NCI-H446 treated with DMSO at 0.1 percent for 48 hours (cell line): ENCODE results near the gene RRM2.
"Not testable (repeated sequence)": the region's sequence is repeated elsewhere in the genome, so short reads cannot be mapped to it uniquely, and the experiment has no call there.

Experiments
- DNase-seq: peaks from one replicate; lab custom pipeline; 2025; lab: John Stamatoyannopoulos, UW

RRM2 gene

DNA sequence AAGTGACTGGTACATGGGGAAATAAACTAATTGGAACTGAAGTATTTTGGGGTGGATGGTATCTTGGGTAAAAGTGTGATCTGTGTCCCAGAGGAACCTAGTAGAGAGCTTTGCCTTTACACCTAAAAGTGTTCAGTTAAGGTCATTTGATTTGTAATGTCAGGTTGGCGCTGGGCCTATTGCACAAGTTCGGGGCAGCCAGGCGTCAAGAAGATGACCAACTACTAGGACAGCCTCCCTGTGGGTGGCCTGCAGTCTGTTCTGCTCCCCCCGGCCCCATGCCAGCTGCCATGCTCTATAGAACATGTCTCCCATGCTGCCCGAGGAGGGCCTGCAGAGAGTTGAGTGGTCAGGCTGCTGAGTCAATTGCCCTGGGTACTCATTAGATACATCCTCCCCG lies 10.1 kb downstream of the RRM2 start:
- no peak for DNase-seq

DNA sequence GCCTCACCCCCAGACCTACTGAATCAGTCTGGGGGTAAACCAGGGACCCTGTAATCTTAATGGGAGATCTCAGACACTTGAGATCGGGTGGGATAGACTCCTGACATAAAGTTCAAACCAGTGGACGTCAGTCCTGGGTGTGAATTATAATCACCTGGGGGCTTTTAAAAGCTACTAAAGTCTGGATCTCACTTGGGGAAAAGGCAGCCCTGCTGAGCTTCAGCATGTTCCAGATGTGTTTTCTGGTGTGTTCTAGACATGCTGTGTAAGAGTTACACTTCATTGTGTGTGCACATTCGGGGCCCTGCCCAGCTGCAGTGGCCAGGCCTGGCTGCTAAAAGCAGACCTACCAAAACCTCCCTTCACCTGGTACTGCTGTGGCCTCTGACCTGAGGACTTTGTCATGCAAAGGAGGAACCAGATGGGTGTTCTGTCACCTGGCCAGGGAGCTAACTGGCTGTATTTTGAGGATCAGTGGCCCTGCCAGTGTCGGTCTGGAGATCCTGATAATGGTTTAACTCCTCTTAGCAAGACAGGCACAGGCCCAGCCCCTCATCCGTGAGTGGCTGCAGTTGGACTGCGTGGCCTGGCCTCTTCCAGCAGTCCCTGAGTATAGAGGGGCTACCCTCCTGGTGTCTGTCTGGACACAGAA lies 10.6 kb downstream of the RRM2 start:
- no peak for DNase-seq

DNA sequence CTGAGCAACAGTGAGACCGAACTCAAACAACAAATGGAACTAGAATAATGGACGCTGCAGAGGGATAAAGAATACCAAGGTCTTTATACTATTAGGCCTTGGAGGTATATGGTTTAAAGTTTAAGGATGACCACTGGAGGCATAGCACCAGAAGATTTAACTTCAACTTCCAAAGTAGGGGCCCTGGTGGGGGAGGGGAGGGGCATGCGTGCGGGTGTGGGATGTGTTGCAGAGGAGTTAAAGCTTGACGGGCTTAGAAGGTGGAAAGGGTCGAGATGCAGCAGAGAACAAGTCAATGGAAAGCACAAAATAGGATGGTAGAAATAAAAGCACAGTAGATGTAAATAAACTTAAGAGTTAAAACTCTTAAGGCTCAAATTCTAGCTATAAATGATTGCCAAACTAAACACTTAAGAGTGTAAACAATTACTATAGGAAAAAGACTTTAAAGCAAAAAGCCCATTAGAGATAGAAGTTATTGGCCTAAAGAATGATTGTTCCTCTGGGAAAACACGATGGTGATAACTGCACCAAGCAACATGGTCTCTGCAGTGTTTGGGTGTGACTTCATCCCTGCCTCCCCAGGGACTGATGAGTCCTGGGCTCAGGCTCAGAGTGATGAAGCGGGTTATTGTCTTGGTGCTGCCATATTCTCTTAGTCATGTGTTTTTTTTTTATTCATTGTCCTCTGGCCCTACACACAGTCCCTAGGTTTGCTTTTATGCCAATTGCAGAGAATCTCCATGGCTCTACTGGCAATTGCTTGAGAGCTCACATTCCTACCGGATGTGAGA lies 13.0 kb downstream of the RRM2 start:
- DNase-seq = no peak

DNA sequence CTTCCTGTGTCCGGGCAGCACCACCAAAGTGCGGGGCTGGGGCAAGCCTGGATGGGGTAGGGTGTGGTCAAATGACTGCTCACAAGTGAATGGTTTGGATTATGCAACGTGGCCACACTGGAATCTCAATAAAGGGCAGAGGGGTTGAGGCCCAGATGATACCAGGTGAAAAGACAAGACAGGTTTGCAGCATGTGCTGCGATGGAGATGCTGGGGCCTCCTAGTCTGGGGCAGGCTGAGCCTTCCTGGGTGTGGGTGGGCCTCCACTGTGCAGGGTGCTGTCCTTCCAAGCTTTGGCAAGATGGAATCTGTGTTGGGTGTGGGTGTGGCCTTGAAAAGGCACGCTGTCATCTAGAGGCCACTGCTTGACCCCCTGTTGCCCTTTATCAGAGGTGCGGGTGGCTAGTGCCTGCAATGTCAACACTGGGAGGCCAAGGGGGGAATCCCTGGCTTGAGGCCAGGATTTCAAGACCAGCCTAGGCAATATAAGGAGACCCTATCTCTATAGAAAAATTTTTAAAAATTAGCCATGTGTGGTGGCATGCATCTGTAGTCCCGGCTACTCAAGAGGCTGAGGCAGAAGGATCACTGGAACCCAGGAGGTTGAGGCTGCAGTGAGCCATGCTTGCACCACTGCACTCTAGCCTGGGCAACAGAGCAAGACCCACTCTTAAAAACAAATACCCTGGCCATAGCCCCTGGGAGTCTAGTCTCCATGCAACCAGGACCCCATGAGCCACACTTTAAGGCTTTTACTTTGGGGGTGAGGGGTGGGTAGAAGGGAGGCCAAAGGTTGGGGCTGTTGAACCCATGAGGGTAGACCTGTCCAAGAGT lies 13.8 kb downstream of the RRM2 start:
- DNase-seq = no peak

DNA sequence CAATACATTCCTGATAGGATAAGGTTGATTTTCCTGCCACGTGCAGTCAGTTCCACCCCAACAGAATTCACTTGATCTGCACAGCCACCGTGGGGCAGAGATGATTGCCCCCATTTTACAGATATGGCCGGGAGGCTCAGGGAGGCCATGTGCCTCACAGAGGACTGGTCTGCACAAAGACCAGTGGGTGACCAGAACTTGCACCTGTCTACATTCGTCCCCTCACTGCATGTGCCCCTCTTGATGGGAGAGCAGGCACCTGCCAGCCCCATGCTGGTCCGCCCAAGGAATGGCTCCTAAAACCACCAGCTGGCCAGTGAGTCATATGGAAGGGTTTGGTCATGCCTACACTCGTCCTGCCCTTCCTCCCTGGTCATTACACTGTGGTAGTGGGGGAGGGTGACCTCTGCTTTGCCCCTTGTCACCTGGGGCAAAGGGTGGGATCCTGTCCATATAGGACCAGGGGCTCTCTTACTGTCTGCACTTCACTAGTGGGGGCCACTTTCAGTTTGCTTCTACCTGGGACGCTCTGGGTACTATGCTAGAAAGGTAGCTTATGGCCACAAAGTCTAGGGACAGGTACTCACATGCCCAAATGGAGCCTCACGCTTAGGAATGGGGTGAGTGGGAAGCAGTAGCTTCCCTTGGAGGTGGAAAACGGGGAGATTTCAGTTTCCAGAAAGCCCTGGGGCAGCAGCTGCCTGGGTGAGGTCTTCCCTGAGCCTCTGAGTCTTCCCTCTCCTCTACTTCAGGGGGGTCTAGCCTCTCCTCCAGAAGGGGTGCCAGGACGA lies 14.7 kb downstream of the RRM2 start:
- DNase-seq = no peak

DNA sequence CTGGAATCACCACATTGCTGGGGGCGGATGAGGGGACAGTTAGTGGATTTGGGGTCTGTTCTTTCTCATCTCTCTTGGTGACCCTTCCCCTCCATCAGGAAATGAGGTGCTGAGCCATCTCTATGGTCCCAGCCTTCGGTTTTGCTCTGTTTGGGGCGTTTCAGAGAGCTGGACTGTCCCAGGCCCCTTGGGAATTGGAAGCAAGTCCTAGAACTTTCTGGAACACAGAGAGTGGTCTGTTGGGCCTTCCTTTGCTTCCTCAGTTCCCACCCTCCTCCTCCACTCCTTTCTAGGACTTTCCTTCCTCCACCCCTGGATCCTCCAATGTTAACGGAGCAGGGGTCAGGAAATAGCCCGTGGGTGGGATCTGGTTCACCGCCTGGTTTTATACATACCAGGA lies 17.0 kb downstream of the RRM2 start:
- no peak for DNase-seq

DNA sequence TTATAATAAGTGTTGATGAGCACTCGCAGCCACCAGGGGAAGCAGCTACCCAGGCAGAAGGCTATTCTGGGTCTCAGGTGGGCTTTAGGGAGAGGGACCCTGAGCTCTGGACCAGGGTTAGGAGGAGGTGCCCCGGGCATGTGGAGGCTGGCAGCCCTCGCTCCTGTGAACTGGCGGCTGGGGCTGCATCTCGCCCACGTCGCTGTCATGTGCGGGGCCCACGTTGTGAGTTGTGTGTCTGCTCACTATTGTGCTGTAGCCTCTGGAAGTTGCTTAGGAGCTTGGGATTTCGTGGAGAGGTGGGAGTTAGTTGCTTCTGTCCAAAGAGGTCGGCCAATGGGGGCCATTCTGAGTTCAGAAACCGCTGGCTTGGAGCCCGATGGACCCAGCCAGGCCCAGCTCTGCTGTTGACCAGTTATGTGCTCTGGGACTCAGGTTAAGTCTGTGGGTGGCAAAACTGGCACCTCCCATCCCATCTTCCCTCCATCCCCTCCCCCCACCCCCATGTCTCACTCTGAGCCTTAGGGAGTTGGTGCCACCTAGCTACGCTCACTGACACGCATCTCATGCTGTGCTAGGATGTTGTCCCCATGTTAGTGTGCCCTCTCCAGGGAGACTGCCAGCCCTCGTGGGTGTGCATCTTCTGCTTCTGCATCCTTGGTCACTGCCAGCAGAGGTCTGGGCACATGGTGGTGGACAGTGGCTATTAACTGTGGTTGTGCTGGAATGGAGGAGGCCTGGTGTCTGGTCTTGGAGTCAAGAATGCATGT lies 18.5 kb downstream of the RRM2 start:
- DNase-seq = no peak

DNA sequence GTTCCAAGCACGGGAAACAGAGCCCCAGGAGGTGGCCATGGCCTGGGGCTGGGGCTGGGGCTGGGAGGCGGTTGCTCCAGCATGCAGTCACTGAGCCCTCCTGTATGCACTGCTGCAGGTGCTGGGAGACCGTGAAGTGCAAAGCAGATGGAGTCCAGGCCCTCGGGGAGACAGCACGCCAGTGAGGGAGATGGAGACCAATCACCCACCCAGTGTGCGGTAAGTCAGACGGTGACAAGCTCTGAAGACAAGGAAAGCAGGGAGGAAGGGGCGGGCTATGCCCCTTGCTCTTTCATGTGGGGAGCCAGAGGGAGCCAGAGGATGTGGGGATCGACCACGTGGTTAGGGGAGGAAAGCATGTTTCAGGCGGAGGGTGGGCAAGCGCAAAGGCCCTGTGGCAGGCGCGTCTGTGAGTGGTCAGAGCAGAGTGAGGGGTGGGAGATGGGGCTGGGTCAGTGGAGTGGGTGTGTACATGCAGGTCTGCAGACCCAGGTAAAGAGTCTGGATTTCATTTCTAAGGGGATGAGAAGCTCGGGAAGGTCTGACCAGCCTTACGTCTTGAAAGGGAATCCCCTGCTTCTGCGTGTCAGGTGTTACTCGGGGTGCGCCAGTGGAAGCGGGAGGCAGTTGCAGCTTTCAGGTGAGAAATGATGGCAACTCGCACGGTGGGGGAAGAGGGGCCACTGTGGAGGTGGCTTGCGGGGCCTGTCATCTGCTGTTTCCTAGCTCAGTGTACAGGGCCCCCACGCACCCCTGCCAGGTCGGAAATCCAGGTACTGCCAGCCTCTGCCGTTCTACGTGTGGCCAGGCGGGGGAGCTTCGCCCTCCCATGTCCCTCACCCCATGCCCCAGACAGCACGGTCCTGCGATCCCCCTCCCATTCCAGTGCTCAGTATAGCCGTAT lies 19.4 kb downstream of the RRM2 start:
- DNase-seq = no peak

DNA sequence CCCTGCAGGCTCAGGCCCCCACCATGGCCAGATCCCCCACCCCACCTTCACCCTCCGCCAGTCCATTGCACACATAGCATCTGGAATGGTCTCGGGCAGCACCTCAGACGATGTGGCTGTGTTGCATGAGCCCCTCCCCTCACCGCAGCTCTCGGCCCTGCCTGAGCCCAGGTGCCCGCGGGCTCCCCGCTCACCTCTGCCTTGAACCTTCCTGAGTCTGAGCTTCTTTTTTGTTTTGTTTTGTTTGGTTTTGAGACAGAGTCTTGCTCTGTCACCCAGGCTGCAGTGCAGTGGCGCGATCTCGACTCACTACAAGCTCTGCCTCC lies 20.1 kb downstream of the RRM2 start:
- DNase-seq = no peak

DNA sequence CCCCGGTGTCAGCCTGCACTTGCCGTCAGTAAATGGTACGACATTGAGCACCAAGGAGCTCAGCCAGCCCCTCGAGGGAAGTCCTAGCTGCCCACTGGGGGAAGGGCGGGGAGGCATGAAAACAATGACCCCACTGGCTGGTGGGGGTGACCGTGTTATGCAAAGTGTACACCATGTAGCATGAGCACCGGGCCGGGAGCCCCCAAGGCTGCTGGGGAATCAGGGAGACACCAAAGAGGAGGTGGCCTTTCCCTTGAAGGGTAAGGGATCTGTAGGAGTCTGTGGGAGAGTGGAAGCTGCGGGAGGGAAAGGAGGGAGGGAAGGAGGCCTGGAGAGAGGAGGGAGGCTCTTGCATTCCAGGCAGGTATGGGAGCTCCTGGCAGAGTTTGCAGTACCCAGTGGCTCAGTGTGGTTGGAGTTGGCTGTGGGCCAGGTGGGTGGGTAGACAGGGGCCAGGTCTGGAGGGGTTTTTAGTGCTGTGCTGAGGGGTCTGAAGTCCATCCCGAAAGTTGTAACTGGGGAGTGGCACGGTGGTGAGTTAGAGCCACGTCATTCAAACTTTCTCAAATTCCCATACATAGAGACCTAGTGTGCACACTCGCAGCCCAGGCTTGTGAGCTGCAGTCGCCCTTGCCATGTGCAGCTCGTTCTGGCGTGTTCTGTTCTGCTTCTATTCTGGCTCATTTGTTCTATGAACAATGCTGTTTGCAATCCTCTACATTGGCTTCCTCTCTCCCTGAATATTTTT lies 22.4 kb downstream of the RRM2 start:
- DNase-seq = no peak

DNA sequence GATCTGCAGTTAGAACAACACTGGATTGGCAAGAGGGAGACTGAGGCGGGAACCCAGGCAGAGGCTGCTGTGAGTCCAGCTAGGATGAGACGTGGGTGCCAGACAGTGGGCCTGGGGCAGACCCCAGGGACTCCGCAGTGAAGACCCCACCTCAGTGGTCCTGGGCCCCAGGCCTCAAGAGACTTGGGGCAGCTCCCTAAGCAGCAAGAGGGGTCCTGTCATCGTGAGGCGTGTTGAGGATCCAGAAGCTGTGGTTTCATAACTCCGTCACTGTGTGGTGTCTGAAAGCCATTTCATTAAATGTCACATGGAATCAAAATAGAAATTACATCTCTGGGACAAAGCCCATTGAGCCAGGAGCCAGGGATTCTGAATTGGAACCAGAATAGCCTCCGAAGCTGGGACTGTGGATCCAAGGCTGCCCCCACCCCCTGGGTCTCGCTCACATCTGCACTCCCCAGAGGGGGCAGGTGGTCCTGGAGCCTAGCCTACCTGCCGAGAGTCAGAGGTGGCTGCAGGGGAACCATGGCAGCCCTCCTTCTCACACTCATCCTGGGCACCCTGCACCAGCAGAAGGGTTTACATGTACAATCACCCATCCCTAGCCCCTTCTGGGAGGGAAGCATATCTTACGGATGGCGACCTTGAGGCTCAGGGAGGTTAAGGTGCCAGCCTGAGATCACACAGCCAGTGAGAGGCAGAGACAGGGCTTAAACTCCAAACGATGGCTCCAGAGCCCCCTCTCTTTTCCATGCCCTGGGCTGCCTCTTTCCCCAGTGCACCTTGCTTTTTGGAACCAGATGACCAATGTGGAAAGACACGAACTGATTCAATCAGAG lies 23.2 kb downstream of the RRM2 start:
- no peak for DNase-seq

DNA sequence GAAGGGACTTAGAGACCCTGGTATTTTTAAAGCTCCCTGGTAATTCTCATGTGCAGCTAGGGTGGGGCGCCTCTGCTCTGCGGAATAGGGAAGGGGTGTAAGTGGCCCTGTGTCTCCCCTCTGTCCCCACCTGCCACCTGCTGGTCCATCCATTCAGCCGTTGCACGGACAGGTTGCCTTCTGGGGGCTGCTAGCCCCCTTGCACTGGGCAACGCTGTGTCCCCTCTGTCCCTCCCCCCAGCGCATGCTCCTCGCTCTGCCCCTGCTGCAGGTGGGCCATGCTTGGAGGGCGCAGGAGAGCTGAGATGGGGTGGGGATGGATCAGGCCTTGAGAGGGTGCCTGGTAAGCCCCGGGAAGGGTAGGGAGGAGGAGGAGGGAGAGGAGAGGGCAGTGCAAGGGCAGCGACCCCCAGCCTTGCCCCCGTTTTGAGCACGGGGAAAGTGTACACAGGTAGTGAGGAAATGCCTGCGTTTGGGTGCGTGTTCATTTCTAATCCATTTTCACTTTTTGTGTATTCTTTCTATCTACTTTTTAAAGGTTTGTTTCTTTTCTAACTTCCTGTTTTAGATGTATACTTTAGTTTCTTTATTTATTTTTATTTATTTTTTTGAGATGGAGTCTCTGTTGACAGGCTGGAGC lies 23.9 kb downstream of the RRM2 start:
- DNase-seq = no peak

DNA sequence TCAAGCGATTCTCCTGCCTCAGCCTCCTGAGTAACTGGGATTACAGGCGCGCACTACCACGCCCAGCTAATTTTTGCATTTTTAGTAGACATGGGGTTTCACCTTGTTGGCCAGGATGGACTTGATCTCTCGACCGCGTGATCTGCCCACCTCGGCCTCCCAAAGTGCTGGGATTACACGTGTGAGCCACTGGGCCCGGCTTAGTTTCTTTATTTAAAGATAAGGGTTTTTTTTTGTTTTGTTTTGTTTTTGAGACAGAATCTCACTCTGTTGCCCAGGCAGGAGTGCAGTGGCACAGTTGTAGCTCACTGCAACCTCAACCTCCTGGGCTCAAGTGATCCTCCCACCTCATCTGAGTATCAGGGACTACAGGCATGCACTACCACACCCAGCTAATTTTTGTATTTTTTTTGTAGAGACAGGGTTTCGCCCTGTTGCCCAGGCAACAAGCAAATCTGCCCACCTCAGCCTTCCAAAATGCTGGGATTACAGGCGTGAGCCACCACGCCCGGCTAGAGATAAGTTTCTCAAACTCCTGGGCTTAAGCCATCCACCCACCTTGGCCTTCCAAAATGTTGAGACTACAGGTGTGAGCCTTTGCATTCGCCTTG lies 24.6 kb downstream of the RRM2 start:
- DNase-seq = not testable (repeated sequence)

DNA sequence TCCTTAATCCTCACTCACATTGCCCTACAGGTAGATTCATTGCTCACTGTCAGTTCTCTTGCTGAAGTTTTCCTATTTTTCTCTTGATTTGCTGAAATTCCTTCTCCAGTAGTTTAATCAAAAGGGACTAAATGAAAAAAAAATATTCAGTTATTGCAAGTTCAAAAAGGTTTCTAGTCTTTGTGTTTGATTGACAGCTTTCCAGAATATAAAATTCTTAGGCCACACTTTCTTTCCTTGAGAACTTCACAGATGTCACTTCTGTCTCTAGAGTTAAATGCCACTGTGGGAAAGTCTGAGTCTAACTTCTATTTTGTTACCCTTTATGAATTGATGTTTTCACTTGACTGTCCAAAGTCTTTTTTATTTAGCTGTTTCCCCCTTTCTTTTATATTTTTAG lies 25.7 kb downstream of the RRM2 start:
- no peak for DNase-seq

DNA sequence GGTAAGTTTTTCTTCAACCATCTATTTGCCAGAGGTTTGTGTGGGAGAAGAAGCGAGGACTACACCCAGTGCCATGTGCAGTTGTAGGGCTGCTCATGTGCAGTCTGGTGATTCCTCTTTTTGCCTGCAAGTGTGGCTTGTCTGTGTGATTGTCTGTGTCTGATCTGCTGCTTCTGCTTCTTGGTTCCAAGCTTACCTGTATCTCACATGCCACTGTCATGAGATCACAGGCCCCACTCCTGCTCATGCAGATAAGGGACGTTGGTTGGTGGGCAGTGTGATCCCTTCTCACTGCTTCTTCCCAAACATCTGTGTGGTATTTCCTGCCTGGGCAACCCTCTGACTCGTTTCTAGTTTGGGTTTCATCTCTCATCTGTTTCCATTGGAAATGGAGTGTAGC lies 27.1 kb downstream of the RRM2 start:
- DNase-seq = no peak

DNA sequence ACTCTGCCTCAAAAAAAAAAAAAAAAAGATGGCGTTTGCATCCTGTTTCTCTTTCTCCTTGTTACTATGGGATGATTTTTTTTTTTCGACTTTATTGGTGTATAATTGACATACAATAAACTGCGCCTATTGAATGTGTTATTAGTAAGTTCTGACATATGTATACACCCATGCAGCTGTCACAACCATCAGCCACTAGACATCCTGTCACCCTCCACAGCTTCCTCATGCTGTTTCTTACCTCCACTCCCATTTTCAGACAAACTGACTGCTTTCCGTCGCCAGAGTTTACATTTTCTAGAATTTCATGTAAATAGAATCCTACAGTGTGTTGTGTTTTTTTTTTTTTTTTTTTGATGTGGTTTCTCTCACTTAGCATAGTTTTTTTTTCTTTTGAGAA lies 27.9 kb downstream of the RRM2 start:
- no peak for DNase-seq

DNA sequence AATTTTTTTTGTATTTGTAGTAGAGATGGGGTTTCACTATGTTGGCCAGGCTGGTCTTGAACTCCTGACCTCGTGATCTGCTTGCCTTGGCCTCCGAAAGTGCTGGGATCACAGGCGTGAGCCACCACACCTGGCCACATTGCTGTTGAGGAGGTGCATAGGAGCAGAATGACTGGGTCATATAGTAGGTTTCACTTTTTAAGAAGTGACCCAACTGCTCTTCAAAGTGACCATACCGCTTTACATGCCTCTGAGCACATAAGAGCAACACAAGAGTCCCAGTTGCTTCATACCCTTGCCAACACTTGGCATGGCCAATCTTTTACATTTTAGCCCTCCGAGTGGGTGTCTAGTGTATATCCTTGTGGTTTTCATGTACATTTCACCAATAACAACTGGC lies 28.9 kb downstream of the RRM2 start:
- DNase-seq = no peak

DNA sequence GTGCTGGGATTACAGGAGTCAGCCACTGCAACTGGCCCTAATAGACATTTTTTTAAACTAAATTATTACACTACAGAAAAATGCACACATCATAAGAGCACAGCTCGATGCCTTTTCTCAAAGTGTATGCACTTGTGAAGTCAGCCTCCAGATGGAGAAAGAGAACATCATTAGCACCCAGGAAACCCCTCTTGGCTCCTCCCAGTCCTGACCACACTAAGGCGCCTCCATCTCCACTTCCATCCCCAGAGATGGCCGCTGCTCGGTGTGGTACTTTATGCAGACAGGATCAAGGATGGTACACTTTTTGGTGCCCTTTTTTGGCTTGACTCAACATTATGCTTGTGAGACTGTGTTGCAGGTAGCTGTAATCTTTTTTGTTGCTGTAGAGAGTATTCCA lies 34.8 kb downstream of the RRM2 start:
- DNase-seq = no peak
